ENCODE measurements around the gene EDC4. TPM values are rescaled to one million over a fixed set of nuclear protein-coding genes. Genes with fewer than 3 reads are reported as not detected.

The EDC4 gene
- total and polyA plus RNA-seq, 2 of the 13 experiments (the other 11 are each of a cell fraction or from before 2014, with no cell fraction given) = 51.4 to 59.1 TPM

DNA sequence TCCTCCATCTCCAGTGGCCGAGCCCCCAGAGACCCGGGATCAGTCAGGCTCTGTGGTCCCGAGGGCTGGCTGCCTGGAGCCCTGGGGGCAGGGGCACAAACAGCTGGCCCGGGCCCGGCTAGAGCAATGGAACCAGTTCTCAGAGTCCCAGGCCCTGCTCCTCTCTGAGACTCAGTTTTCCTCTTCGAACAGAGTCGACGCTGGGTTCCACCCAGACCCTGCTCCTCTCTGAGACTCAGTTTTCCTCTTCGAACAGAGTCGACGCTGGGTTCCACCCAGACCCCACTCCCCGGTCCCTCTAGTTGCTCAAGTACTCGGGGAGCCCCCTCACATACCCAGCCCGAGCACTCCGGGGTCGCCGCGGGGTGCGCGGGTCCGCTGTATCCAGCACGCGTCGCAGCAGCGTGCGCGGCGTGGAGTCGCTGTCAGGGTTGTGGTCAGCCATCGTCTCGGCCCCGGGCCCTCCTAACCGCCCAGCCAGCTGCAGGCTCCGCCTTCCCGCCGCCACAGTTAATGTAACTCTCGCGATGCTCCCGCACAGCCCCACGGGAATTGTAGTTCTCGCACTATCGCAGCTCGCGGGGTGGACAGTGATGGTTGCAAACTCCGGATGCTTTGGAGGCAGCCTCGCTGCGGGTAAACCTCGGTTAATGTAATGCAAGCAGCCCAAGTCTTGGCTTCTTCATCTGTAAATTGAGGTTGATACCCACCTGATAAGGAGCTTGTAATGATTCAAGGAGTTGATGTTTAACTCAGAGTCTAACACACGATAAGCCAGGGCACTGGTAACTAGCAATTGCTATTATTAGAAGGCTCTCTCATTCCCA, 39.2 kb upstream of the EDC4 start (continued):
- TF ChIP-seq ZBTB8A (CRISPR knock-in tag; IDR thresholded peaks at IDR 0.05; ENCODE audit: borderline replicate concordance, low read depth) (no peak), TRAFD1 (CRISPR knock-in tag; IDR thresholded peaks at IDR 0.05; ENCODE audit: borderline replicate concordance) (0 out of 2 replicates have a peak, but pooled peaks have one; percentile 28), FUBP1 (CRISPR knock-in tag; IDR thresholded peaks at IDR 0.05; ENCODE audit: borderline replicate concordance) (peak; percentile 29; the same call in 1 of the 2 replicates), SIX1 (CRISPR knock-in tag; IDR thresholded peaks at IDR 0.05; ENCODE audit: borderline replicate concordance) (no peak; the same call in none of the 2 replicates), THAP11 (CRISPR knock-in tag; IDR thresholded peaks at IDR 0.05) (peak; percentile 100), ETS1 (CRISPR knock-in tag; IDR thresholded peaks at IDR 0.05) (no peak), BRD4 (CRISPR knock-in tag; IDR thresholded peaks at IDR 0.05) (peak; percentile 94; the same call in 1 of the 2 replicates), ATF4 (CRISPR knock-in tag; IDR thresholded peaks at IDR 0.05) (peak in 1 of 2 experiments; percentile 81; a peak in 2 of 4 replicates), SRSF9 (IDR thresholded peaks at IDR 0.05; ENCODE audit: borderline replicate concordance, insufficient read depth, low read depth, low read length, poor library complexity, severe bottlenecking) (no peak), SMYD3 (CRISPR knock-in tag; IDR thresholded peaks at IDR 0.05) (peak; percentile 87), SOX6 (IDR thresholded peaks at IDR 0.05) (no peak), SOX6 (CRISPR knock-in tag; IDR thresholded peaks at IDR 0.05) (no peak; the same call in 1 of the 2 replicates), FIP1L1 (IDR thresholded peaks at IDR 0.05; ENCODE audit: borderline replicate concordance, insufficient read depth, low read depth, low read length) (no peak), CTCF (CRISPR knock-in tag; IDR thresholded peaks at IDR 0.05) (no peak; the same call in 1 of the 2 replicates), PHF8 (CRISPR knock-in tag; IDR thresholded peaks at IDR 0.05) (peak; percentile 97), ZNF678 (CRISPR knock-in tag; IDR thresholded peaks at IDR 0.05) (peak; percentile 64; the same call in 1 of the 2 replicates), FOXO1 (CRISPR knock-in tag; IDR thresholded peaks at IDR 0.05) (peak; percentile 33), SETDB1 (CRISPR knock-in tag; IDR thresholded peaks at IDR 0.05; ENCODE audit: borderline replicate concordance) (no peak), REL (CRISPR knock-in tag; conservative IDR thresholded peaks at IDR 0.05) (no peak; the same call in 1 of the 2 replicates), LCORL (IDR thresholded peaks at IDR 0.05) (no peak), LCORL (CRISPR knock-in tag; IDR thresholded peaks at IDR 0.05) (peak; percentile 65)
